Stomach (tissue), 4 donors: Measurements from ENCODE around the gene PRKG1.

Experiments
- POLR2A ChIP-seq, 4 donors: fragments of 450-650 bp; IDR thresholded peaks; one replicate each; pipeline ENCODE4 v1.6.1; 2016; ENCODE audit warnings: antibody characterized with exemption in 4 of 4, control low read depth in 2 of 4, mild to moderate bottlenecking in 1 of 4, moderate library complexity in 1 of 4
- POLR2AphosphoS5 ChIP-seq, 3 donors: sonication (generic); formaldehyde crosslinking; IDR thresholded peaks; one replicate each; pipeline ENCODE4 v1.6.1; 2016; ENCODE audit warnings: antibody characterized with exemption in 3 of 3
- TF ChIP-seq, protein P1 (sequence below), 7 experiments: fragments of 450-650 bp in 4 of 7; fragments of 200-600 bp in 3 of 7; sonication (generic) in 3 of 7; IDR thresholded peaks; one replicate each; pipeline ENCODE4 v1.5.1; 2016 to 2019; ENCODE audit warnings: antibody characterized with exemption in 7 of 7, control low read depth in 2 of 7, mild to moderate bottlenecking in 1 of 7

DNA sequence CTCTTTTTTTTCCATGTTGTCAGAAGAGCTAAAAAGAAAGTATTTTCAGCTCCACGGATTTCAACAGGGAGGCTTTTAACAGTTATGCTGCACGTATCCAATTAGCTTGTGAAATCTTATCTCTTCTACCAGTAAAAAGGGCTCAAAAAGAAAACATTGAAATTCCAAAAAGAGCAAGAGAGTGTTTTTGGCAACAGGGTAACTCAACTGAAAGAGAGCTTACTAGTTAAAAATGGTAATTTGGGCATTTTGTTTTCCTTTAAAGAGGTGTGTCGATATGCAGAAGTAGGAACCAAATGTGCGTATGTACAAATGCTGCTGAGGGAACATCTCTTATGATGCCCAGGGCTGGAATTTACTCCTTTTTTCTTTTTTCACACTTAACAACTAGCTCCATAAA is 292.8 kb downstream of the PRKG1 start:
- TF ChIP-seq POLR2AphosphoS5 (IDR thresholded peaks at IDR 0.05) (no peak), POLR2A (IDR thresholded peaks at IDR 0.05) (no peak)
- TF ChIP-seq, protein P1, sequence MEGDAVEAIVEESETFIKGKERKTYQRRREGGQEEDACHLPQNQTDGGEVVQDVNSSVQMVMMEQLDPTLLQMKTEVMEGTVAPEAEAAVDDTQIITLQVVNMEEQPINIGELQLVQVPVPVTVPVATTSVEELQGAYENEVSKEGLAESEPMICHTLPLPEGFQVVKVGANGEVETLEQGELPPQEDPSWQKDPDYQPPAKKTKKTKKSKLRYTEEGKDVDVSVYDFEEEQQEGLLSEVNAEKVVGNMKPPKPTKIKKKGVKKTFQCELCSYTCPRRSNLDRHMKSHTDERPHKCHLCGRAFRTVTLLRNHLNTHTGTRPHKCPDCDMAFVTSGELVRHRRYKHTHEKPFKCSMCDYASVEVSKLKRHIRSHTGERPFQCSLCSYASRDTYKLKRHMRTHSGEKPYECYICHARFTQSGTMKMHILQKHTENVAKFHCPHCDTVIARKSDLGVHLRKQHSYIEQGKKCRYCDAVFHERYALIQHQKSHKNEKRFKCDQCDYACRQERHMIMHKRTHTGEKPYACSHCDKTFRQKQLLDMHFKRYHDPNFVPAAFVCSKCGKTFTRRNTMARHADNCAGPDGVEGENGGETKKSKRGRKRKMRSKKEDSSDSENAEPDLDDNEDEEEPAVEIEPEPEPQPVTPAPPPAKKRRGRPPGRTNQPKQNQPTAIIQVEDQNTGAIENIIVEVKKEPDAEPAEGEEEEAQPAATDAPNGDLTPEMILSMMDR (IDR thresholded peaks at IDR 0.05), result no peak
